GM19438 (cell line): ENCODE measurements around the gene CD4.
"Not testable (repeated sequence)": the region's sequence is repeated elsewhere in the genome, so short reads cannot be mapped to it uniquely, and the experiment has no call there.

ENCODE experiments used
- ATAC-seq: cut with Tn5 transposase; IDR thresholded peaks from one replicate; pipeline ENCODE4 v1.9.1; 2021; ENCODE audit warnings: low read depth; ENCODE audit not compliant: unreplicated experiment

The CD4 gene

DNA sequence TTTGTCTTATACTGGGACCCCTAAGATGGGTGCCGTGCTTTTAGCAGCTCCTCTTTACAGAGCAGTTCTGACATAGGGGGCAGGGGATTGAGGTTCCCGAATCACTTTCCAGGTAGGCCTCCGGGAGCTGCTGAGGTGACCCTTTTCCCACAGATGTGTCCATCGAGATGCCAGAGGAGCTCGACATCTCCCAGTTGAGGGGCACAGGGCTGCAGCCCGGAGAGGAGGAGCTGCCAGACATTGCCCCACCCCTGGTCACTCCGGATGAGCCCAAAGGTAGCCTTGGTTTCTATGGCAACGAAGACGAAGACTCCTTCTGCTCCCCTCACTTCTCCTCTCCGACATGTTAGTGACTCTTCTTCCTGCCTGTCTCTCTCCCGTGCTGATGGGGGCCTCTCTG is 73.7 kb downstream of the CD4 start:
- ATAC-seq, result no peak

DNA sequence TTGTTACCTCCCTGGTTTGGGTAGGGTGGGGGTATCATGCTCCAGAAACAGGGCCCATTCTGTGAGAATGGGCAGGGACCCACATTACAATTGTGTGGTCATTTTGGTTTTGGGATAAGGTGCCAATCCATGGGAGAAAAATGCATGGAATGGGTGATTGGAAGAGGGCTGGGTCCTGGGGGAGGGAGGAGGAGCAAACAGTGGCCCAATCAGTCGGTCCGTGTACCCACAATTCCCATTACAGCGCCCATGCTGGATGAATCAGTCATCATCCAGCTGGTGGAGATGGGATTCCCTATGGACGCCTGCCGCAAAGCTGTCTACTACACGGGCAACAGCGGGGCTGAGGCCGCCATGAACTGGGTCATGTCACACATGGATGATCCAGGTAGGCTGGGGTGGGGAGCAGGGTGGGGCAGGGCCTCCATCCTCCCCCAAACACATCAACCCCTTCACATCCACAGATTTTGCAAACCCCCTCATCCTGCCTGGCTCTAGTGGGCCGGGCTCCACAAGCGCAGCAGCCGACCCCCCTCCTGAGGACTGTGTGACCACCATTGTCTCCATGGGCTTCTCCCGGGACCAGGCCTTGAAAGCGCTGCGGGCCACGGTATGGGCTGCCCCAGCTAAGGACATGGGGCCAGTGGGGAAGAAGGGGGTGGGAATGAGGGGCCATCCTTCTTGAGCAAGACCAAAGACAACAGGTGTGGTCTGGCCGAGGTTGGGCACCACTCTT is 74.4 kb downstream of the CD4 start:
- ATAC-seq, result no peak

DNA sequence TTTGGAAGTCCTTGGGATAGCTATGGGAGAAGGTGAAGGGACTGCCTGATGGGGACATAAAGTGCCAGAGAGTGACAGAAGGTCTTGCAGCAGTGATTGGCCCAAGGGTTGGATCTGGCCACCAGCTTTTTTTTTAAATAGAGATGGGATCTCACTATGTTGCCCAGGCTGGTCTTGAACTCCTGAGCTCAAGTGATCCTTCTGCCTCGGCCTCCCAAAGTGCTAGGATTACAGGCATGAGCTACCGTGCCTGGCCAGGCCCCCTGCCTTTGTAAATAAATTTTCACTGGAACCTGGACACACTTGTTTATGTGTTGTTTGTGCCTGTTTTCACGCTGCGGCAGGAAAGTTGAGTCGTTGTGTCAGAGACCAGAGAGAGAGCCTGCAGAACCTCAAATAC is 76.0 kb downstream of the CD4 start:
- ATAC-seq, result not testable (repeated sequence)

GRCh38 chr12:6866163-6866919 is 77.0 kb downstream of the CD4 start:
- ATAC-seq, result no peak

DNA sequence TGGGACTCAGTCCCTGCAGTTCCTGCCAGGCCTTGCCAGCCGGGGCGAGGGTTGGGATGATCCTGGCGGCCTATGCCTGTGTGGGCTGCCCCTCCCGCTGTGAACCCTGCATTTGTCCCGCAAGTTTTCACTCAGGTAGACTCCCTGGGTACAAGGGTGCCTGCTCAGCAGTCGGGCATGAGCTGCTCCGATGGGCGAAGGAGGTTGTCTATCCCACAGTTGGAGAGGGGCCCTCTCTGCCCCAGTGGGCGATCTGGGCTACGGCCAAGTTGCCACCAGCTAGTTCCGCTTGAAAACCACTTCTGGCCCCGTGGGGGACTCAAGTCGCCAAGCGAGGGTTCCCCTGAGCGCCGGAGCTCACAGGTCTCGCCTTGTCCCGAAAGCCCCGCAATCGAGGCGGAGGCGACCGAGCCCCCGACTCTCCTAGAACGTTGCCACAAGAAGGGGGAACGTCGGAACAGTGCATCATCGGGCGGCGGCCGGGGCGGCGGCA is 77.6 kb downstream of the CD4 start:
- peak; percentile 3 for ATAC-seq

- ATAC-seq, result peak; percentile 58
Measured at GRCh38 chr12:6867413-6868210, 78.3 kb downstream of the CD4 start, which contains the start of gene TPI1. Gene TPI1, plus strand, starts transcription at chr12:6867531. Its CDS starts 36 bp downstream, at chr12:6867567.

GRCh38 chr12:6868211-6869048 is 79.1 kb downstream of the CD4 start:
- no peak for ATAC-seq

DNA sequence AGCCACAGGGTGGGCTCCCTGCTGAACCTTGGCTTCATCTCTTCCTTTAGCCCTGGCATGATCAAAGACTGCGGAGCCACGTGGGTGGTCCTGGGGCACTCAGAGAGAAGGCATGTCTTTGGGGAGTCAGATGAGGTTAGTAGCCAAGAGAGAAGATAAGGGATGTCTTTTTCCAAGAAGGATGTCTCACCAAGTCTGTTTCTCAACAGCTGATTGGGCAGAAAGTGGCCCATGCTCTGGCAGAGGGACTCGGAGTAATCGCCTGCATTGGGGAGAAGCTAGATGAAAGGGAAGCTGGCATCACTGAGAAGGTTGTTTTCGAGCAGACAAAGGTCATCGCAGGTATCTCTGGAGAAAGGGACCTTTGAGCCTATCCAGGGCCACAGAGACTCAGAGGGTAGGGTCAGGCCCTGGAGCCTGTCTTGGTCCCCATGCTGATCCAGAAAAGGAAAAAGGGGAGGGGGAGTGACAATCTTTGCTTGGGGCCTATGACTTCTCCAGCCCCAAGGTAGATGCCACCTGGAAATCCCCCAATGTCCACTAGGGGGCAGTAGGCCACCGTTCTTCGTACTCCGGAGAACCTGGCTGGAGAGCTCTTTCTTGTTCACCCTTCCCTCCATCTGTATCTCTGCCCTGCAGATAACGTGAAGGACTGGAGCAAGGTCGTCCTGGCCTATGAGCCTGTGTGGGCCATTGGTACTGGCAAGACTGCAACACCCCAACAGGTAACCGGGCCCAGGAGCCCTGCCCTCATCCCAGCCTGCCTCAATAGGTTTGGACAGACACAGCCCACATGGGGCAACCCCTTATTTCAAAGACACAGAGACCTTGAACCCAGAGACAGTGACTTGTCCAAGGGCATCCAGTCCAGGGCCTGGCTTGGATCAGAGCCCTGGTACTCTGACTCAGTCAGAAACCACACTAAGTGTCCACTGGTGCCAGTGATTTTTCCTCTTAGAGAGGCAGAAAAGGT is 80.0 kb downstream of the CD4 start:
- ATAC-seq, result no peak

DNA sequence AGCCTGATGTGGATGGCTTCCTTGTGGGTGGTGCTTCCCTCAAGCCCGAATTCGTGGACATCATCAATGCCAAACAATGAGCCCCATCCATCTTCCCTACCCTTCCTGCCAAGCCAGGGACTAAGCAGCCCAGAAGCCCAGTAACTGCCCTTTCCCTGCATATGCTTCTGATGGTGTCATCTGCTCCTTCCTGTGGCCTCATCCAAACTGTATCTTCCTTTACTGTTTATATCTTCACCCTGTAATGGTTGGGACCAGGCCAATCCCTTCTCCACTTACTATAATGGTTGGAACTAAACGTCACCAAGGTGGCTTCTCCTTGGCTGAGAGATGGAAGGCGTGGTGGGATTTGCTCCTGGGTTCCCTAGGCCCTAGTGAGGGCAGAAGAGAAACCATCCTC is 81.0 kb downstream of the CD4 start:
- ATAC-seq, result not testable (repeated sequence)
